ENCODE measurements around the gene DLK1.

DLK1 gene

DNA sequence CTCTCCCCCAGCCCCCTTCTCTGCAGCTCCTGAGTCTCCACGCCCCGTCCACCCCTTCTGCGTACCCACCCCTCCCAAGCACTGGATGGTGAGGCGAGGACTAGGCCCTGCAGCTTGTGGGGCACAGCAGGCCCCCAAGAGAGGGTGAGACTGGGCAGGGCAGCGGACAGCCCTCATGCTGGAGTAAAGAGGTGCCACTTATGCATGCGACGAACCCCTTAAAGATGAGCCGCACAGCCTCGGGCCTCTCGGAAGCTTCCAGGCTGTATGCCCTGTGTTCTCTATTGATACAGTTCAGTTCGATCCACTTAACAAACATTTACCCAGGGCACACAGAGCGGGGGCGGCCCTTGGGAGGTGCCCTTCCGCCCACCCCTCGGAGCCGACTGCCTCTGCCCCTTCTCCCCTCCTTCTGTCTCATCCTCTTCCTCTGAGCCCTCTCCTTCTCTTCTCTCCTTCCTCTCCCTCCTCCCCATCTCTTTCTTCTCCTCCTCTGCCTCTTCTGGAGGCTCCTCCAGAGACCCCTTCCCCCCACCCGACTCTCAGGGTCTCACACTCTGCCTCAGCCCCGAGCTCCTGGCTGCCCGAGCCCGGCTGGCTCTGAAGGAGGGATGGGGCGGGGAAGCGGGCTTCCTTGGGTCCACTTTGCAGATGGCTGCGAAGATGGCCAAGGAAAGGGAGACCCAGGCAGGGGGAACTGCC lies 32.7 kb upstream of the DLK1 start:
- DNase-seq (ENCODE audit: low read depth): no peak

GRCh38 chr14:100694579-100695422 lies 31.9 kb upstream of the DLK1 start:
- DNase-seq (ENCODE audit: low read depth): no peak

DNA sequence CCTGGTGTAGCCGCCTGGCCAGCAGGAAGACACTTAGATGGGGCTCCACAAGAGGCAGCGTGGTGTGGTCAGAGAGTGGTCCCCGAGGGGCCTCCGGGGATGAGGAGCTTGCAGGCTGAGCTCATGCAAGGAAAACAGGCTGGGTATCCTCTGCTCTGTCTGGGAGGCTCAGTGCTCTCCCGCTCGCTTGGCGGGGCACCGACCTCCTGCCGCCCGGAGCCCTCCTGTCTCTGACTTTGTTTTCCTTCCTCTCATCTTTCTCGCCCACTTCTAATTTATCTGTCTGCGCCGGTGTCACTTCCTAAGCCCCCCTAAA lies 31.3 kb upstream of the DLK1 start:
- no peak for DNase-seq (ENCODE audit: low read depth)

- no peak for DNase-seq (ENCODE audit: low read depth)
Observed at GRCh38 chr14:100696008-100696407, 30.7 kb upstream of the DLK1 start.

- DNase-seq (ENCODE audit: low read depth): no peak
Observed at GRCh38 chr14:100696590-100696989, 30.1 kb upstream of the DLK1 start.

DNA sequence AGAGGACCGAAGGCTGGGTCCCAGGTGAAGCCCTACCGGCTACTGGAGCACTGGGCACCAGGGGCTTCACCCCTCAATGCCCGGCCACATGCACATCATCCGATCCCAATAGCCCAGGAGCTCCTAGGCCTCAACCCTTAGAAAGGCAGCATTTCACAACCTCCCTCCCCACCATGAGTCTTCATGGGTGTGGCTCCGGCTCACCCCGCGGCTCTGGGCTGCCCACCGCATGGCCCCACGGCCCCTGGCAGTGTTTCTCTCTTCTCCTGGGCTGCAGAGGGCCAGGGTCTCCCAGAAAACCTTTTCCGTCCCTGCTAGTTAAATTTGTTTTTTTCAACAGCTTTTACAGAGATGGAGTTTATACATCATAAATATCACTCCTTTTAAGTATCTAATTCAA lies 28.6 kb upstream of the DLK1 start:
- no peak for DNase-seq (ENCODE audit: low read depth)

DNA sequence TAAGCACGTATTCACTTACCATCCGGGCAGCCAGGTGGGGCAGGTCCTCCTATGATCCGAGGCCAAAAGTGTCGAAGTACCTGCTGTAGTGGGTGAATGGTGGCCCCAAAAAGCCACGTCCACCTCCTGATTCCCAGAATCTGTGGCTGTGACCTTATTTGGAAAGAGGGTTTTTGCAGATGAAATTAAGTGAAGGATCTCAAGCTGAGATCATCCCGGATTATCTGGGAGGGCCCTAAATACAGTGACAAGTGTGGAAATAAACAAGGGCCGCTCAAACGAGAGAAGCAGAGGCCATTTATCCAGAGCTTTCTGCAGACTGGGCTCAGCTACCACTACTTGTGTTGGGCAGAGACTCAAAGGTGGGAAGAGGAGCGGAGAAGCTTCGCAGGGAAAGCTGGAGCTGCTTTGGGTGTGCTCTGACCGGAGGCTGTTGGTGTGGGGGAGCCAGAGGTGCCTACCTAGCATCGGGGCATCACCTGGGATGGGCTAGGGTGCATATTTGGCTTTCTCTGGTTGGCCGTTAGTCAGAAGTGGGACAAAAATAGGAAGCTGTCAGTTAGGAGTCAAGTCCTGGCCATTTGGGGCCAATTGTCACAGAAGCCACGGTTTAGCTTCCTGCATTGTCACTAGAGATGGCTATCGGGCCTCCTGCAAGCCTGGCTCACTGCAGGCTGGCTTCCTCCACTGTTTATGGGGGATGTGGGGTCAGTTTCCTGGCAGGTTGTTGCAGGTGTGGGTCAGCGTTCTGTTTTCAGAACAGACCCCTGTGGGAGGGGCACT lies 27.8 kb upstream of the DLK1 start:
- no peak for DNase-seq (ENCODE audit: low read depth)

DNA sequence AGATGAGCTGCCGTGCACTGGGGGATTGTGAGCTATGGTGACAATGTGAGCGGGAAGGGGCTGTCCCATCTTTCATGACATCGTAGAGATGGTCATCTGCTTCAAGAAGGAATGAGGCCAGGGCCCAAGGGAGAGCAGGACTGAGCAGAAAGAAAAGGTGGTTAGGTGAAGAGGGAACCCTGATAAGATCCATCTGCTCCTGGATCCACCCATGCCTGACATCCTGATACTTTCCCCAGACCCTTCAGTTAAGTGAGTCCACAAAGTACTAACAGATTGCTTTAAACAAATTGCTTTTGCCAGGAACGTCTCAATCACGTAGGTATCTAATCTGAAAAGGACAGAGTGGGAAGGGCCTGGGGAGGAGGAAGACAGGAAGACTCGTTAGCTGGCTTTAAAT lies 25.4 kb upstream of the DLK1 start:
- no peak for DNase-seq (ENCODE audit: low read depth)

DNA sequence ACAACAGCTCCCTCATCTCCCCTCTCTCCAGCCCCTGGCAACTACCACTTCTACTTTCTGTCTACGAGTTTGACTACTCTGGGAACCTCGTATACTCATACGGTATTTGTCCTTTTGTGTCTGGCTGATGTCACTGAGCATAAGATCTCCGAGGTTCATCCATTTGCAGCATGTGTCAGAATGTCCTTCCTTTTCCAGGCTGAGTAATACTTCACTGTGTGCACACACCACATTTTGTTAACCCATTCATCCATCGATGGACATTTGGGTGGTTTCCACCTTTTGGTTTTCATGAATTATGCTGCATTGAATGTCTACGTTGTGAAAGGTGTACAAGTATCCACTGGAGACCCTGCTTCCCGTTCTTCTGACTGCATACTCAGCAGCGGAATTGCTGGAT lies 24.1 kb upstream of the DLK1 start:
- DNase-seq (ENCODE audit: low read depth): no peak

DNA sequence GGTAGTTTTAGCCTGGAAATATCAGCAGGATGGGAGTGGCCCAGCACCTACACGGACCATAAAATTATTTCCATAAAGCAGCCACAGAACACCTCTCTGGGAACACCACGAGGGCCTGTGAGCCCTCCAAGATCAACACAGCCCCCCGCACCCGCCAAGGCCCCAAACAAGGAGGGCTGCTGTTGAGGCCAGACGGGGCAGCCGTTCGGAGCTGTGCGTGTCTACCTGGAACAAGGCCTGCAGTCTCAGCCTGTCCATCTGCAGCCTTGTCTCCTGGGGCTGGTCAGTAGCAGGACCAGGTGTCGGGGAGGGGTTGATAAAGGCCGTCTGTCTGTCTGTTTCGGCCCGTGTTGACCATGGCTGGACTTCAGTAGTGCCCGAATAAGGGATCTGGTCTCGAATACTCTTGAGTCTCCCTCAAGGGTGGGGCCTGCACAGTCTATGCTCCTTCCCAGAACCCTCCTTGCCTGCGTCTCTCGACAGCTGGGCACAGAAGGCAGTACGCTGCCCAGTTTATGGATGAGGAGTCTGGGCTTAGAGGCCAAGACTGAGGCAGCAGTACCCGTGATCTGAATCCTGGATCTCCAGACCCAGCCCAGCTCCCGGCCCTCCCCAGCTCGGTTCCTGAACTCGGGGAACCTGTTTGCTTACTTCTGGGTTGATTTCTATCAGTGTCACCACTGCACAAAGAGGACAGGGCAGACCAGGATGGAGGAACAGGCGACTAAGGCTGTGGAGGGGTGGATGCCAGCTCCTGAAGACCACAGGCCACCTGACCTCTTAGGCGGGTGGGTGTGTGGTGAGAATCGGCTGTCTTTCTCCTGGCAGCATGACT lies 23.1 kb upstream of the DLK1 start:
- DNase-seq (ENCODE audit: low read depth): no peak

- no peak for DNase-seq (ENCODE audit: low read depth)
Observed at GRCh38 chr14:100706200-100706599, 20.5 kb upstream of the DLK1 start.

DNA sequence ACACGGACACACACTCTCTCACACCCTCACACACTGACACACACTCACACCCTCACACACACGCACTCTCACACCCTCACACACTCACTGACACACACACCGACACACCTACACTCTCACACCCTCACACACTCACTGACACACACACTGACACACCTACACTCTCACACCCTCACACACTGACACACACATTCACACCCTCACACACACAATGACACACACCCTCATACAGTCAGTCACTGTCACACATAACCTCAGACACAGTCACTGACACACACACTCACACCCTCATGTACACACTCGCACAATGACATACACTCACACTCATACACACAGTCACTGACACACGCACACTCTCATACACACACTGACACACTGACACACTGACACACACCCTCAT lies 19.8 kb upstream of the DLK1 start:
- DNase-seq (ENCODE audit: low read depth): no peak

DNA sequence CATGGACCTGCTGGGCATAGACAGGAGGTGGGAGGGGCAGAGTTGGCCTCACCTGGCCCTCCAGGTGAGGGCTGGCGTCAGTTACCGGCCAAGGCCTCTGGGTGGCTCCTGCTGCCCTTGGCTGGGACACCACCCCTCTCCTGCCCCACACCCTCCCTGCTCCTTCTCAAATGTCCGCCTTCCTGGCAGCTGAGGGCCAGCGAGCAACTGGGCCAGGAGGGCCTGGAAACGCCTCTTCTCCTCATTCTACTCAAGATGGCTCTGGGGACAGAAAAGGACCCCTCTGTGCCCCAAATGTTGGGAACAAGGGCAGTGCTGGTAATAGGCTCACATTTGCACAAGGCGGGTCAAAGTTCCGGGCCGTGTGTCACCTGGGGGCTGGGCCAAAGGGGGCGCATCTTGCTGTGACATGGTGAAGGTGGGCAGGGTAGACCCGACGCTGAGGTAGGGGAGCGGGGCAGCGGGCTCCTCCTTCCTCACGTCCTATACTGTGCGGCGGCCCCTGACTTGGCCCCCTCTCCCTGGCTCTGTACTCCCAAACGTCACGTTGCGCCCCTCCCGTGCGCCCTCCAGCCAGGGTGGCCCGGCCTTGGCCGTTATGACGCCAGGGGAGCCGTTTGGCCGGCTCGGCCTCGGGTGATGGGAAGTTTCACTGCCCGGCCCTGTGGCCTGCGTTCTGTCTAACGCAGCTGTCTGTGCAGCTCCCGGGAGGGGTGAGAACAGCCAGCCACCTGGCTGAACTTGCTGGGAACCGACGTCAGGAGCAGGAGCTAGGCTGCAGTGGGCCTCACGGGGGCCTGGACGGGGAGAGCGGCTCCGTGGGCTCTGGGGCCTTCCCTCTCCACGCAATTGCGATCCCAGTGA lies 18.0 kb upstream of the DLK1 start:
- DNase-seq (ENCODE audit: low read depth): no peak

DNA sequence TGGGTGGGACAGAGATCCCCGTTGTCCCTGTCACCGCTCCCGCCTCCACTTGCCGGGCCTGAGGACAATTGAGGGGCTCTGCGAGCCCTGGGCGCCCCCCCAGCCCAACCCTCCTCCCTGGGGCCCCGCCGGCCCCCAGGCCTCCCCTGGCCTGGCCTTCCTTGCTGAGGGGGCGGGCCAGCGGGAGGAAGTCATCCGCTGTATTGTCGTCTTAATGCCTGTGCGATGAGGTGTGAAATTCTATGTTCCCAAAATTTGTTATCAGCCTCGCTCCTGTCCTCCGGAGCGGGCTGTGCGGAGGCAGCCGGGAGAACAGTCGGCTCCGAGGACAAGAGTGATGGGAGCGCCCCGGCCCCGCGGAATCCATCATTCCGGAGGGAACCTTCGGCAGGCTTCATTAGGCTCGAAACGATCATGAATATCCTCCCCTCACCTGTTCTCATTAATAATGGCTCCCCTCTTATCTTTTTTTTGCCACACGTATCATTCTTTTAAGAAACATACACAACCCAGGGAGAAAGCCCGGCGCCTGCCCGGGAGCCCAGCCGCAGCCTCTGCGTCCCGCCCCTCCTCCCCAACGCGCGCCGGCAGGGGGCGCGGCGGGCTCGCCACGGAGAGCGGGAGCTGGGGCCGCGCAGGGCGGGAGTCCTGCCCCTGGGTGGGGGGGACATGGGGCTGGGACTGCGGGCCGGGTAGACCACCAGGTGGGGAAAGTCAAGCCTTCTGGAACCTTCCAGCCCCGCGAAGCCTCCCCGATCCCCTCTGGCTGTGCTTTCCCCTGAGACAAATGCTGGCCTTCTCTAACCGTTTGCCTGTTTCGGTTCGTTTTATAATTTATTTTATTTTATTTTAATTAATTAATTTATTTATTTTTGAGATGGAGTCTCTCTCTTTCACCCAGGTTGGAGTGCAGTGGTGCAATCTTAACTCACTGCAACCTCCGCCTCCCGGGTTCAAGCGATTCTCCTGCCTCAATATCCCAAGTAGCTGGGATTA lies 17.1 kb upstream of the DLK1 start:
- no peak for DNase-seq (ENCODE audit: low read depth)

DNA sequence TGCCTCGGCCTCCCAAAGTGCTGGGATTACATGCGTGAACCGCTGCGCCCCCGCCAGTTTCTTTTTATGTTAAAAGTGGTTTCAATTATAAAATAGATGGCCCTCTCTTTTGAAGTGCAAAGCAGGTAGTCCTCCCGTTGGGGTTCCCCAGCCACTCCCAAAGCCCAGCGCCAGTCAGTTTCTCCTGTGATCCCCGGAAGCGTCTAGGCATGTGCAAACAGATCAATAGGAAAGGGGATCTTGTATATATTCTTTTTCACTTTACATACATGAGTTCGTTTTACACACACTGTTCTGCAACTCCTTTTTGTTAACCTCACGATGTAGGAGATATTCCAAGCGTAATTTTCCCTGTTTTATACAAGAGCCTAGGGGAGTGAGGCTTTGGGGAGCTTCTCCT lies 16.3 kb upstream of the DLK1 start:
- DNase-seq (ENCODE audit: low read depth): no peak

DNA sequence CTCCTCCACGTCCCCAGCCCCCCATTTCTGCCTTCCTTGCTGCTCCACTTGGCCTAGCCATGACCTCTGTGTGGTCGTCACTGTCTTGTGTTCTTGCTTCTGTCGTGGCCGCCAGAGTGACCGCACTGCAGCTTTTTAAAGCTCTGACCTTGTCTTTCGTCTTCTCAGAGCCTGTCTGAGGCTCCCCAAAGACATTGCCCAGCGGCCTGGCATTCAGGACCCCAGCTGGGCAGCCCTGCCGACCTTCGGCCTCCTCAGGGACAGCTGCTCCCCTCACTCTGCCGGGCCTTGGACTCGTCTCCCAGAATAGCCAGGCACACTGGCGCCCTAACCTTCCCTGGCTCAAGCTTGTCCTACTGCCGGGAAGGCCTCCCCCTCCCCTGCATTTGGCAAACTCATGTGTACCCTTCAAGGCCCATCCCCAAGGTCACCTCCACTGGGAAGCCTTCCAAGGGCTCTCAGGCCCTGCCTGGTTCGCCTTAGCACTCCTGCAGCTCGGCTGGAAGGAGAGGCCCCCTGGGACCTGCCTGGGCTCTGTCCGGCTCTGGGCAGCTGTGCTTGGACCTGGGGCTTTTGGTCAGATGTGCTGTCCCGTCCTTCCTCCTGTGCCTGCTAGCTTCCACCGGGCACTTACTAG lies 15.7 kb upstream of the DLK1 start:
- DNase-seq (ENCODE audit: low read depth): no peak

DNA sequence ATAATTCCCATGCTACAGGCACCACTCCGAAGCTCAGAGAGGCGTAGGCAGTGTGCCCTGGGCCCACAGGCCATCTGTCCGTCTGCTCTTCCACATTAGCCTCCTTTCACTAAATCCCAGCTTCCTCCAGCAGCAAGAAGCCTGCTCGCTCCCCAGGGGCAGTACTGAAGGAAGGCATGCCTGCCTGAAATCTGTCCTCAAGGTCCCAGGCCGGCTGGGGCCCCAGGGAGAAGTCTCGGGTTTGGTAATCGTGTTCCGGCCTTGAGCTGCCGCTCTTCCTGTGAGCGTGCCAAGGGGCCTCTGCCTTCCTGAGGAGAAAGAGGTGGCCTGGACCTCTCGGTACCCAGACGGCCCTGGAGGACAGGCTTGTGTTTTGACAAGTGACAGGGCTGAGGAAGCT lies 15.2 kb upstream of the DLK1 start:
- DNase-seq (ENCODE audit: low read depth): no peak

DNA sequence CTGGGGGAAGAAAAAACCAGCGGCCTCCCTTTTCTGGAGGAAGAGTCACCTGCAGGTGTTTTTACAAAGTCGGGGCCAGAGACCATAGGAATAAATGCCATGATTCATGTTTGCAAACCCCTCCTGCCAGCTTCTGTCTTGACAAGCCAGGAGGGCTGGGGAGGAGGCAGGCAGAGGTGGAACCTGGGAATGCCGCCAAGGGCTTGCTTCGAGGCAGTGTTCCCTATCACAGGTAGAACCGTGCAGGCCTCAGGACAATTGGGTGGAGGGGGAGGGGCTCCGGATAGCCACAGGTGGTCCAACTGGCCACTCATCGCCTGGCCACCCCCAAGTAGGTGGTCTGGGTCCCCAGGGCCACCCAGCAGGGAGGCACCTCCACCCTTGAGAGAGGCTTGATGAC lies 14.2 kb upstream of the DLK1 start:
- DNase-seq (ENCODE audit: low read depth): no peak

DNA sequence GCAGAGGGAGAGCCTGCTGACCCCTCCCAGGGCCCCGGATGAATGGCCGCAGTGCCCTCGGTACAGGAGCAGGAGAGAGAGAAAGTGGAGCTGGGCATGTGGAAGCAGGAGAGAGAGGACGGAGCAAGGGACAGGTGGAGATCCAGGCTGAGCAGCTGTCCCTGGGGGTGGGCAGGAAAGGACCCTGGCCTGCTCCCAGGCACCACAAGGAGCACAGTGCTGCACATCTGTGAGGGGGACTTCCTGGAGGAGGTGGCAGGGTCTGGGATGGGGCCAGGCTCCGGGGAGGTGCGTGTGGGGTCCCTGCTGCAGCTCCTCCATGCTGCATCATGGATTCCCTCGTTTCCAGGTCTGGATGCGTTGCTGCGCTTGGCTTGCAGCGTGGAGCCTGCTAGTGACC lies 13.0 kb upstream of the DLK1 start:
- no peak for DNase-seq (ENCODE audit: low read depth)
